Muscle of back (tissue), 11 donors: ENCODE data around the gene KSR1. TPM values are rescaled to one million over a fixed set of nuclear protein-coding genes. Genes with fewer than 3 reads are reported as not detected.
A peak's percentile ranks its signal among the peaks of the same experiment; 100 is the strongest.
"Not testable (repeated sequence)": the region's sequence is repeated elsewhere in the genome, so short reads cannot be mapped to it uniquely, and the experiment has no call there.

Experiments
- DNase-seq, 3 donors: peaks; one replicate each; pipeline versions ENCODE4 v3.0.0 to v3.0.0-alpha.2; 2013
- polyA plus RNA-seq, 10 donors: library from polyadenylated mRNA; unstranded; fragments of 120-200 nt; gene quantifications; one replicate each; pipeline ENCODE4 v1.2.1, GENCODE V29; 2013; ENCODE audit not compliant: insufficient read length in 10 of 10

The KSR1 gene
- polyA plus RNA-seq, 10 donors: 56.1 to 93.2 (median 75.6) TPM

- DNase-seq: no peak
Observed at GRCh38 chr17:27425991-27426390, 30.3 kb upstream of the KSR1 start.

GRCh38 chr17:27426471-27426870 lies 29.8 kb upstream of the KSR1 start:
- not testable (repeated sequence) for DNase-seq

GRCh38 chr17:27427166-27427862 lies 28.9 kb upstream of the KSR1 start:
- not testable (repeated sequence) for DNase-seq

DNA sequence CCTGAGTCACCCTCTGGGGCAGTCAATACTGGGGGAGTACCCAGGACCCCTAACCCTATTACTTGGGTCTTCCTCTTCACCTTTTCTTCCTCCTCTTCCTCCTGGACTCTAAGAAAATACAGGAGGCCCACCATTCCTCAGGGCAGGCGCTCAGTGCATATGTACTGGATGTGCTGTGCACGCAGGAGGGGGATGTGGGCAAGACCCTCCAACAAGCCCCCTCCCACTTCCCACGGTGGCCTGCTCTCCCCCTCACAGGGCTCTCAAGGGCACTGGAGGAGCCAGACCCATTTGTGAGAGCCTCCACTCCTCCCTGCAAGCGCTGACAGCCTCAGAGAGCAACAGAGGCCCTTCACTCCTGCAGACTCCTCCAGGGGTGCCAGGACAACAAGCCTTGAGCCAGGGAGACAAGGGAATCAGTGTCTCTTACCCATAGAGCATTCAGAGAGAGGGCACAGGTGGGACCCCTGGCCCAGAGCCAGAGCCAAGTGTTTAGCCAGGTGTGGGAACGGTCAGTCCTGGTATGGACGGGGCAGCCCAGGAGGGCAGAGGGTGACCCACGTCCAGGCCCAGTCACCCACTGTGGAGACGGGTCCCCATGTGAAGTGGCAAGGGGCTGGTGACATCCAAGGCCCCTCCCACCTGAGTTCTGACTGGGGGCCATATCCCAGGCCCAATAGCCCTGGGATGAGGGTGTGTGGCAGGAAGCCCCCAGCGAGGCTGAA lies 27.3 kb upstream of the KSR1 start:
- no peak for DNase-seq

- DNase-seq: no peak
Observed at GRCh38 chr17:27429666-27430382, 26.4 kb upstream of the KSR1 start.

DNA sequence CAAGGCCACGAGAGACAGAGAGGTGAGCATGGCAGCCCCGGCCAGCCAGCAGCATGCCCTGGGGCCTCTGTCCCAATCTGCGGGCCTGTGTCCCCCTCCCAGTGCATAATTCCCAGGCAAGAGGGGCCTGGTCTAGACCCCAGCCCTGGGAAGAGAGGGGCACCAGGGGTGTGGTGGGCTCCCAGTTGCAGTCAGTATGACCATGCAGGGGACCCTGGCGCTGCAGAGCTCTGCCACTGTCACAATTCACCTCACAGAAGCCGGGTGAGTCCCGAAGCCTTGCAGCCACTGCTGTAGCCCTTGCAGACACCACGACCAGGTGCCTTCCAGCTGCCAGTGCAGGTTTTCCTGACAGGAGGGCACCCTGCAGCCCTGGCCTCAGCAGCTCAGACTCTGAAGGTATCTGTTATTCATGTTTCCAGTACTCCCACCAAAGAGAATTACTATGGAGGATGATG lies 25.8 kb upstream of the KSR1 start:
- DNase-seq: no peak

GRCh38 chr17:27430882-27431491 lies 25.3 kb upstream of the KSR1 start:
- DNase-seq: no peak

- no peak for DNase-seq
Observed at GRCh38 chr17:27433521-27433920, 22.7 kb upstream of the KSR1 start.

DNA sequence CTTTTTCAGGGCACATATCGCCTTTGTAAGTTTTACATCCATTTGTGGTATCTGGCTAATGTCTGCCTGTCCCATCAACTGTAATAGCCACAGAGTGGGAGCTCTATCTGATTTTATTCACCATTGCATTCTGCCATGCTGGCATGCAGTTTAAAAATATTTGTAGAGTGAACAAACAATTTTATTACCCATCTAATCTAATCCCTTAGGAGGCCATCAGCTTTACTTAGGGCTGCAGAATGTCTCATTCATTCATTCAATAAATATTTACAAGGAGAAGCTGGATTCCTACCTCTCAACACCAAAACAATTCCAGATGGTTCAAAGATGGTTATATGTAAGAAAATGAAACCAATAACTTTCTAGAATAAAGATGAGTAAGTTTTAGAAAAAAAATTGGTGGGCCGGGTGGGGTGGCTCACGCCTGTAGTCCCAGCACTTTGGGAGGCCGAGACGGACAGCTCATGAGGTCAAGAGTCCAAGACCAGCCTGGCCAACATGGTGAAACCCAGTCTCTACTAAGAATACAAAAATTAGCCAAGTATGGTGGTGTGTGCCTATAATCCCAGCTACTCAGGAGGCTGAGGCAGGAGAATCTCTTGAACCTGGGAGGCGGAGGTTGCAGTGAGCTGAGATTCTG lies 20.7 kb upstream of the KSR1 start:
- DNase-seq: not testable (repeated sequence)

DNA sequence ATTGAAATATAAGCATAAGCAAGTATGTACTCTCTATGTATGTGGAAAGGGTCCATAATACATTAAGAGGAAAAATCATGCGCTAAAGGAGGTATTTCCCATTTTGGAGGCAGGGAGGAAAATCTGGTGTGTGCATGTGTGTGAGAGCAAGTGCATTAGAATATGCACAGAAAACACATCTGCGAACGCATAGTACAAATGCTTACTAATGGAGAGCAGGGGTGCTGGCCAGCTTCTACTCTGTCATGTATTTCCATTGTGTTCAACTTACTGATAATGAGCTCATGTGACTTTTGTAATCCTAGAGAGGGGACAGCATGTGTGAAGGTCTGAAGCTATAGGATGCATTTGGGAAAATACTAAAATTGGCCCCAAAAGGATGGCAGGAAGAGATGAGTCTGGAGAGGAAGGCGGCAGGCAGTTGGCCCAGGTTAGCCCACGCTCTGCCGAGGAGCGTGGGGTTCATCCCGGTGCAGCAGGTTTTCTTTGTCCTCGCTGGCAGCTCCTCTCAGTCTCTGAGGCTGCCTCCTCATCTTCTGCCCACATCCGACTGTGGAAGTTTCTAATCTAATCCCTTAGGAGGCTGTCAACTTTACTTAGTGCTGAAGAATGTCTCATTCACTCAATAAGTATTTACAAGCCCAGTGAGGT lies 17.8 kb upstream of the KSR1 start:
- no peak for DNase-seq

GRCh38 chr17:27439342-27439741 lies 16.9 kb upstream of the KSR1 start:
- DNase-seq: no peak

GRCh38 chr17:27442702-27443101 lies 13.5 kb upstream of the KSR1 start:
- DNase-seq: no peak

DNA sequence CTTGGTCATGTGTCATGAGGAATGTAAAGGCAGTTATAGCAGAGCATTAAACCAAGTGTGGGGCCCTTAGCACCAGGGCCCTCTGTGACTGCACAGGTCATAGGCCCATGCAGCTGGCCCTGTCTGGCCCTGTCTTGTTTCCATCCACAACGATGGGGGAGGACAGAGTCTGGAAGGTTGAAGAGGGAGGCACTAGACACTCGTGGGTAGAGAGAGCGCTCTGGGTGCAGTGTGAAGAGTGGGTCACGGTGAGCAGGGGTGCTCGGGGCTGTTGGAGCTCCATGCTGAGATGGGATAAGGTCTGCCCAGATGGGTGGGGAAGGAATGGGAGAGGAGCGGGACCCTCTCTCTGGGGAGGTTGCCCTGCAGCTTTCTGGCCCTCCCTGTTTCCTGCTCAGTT lies 12.8 kb upstream of the KSR1 start:
- no peak for DNase-seq

- DNase-seq: no peak
Observed at GRCh38 chr17:27445971-27446370, 10.3 kb upstream of the KSR1 start.

DNA sequence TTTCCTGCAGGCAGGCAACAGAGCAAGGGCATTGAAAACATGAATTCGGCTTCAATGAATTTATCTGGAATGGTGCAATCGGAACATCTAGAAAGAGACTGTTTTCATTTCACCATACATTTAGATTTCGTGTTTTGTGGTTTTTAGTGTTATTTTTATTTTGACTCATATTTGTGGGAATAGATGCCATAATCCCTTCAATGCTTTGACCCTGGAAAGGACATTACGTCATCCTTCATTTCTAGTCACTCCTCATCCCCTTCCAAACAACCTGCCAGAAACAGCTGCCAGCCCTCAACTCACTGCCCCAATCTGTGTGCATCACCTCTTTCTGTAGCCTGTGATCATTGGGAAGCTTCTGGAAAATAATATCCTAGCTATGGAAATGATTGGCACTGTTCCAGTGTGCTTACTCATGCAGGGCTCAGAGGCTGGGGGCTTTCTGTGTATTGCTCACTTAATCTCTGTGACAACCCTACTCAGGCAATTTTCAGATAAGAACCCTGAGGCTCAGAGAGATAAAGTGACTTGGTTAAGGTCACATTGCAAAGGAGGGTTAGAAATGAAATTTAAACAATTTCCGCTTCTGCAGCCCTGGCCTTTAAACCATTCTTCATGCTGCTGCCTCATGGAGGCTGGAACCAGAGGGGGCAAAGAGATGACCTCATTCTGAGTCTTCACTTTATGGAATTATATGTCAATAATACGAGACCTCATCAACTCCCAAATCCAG lies 9.5 kb upstream of the KSR1 start:
- peak in 1 of 3 donors; percentile 61 for DNase-seq

GRCh38 chr17:27448534-27448933 lies 7.7 kb upstream of the KSR1 start:
- DNase-seq: not testable (repeated sequence)

- DNase-seq: no peak
Observed at GRCh38 chr17:27449541-27449940, 6.7 kb upstream of the KSR1 start.

DNA sequence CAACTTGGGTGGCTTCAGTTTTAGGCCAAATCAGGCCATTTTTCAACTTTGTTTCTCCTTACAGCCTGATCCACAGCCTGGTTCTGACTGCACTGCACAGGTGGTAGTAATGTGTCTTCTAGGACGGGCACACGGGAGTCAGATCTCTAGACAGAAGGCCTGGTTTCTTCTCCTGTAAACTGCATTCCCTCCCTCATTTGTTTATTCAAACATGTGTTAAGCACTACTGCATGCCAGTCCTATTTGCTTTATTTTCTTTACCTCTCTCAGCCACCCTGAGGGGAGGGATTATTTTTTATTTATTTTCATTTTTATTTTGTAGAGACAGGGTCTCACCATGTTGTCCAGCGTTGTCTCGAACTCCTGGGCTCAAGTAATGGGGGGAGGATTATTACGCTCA lies 6.3 kb upstream of the KSR1 start:
- no peak for DNase-seq

- no peak for DNase-seq
Observed at GRCh38 chr17:27450416-27450815, 5.8 kb upstream of the KSR1 start.

DNA sequence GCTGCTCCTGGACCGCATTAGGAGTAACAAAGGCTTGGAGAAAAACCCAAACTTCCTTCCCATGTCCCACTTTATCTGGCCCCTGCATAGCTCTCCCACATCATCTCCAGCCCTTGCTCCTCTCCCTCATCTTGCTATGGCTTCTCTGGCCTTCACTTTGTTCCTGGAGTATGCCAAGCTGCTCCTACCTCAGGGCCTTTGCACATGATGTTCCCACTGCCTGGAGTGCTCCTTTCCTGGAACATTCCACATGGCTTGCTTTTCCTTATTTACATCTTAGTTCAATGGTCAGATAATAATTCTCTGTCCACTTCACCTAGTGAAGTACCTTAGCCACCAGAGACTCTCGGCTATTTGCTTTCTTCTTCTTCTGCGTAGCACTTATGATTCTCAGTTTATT lies 4.3 kb upstream of the KSR1 start:
- DNase-seq: no peak

- no peak for DNase-seq
Observed at GRCh38 chr17:27452828-27453227, 3.4 kb upstream of the KSR1 start.
